VCaP (cell line): ENCODE measurements around the gene KISS1R.

Source experiments
- H3K27ac ChIP-seq: fragments of 450-650 bp; 2 replicates; pipeline ENCODE4 v1.5.1; 2017
- CTCF ChIP-seq: fragments of 450-650 bp; conservative IDR thresholded peaks from 2 replicates; pipeline ENCODE4 v1.5.1; 2017; ENCODE audit warnings: mild to moderate bottlenecking, moderate library complexity

Gene KISS1R

GRCh38 chr19:907183-907853 is 9.8 kb upstream of the KISS1R start:
- no peak for TF ChIP-seq CTCF
- no peak overlapping the region for H3K27ac ChIP-seq

- no peak overlapping the region for H3K27ac ChIP-seq
- TF ChIP-seq CTCF = no peak
Observed at GRCh38 chr19:911197-912033, 5.7 kb upstream of the KISS1R start.

- no peak for TF ChIP-seq CTCF
- H3K27ac ChIP-seq = peak overlapping the region; percentile 70
Observed at GRCh38 chr19:912181-913079, 4.7 kb upstream of the KISS1R start.

- no peak for TF ChIP-seq CTCF
- peak within 1 kb of the TSS; percentile 70 for H3K27ac ChIP-seq
Observed at GRCh38 chr19:913080-913748, 3.9 kb upstream of the KISS1R start, which contains the start of gene R3HDM4. TSS of gene R3HDM4 (minus strand) at chr19:913219. CDS start at chr19:913157, 62 bp downstream.

GRCh38 chr19:916645-917322 is 349 bp upstream of the KISS1R start:
- no peak for TF ChIP-seq CTCF
- peak overlapping the region; percentile 90 for H3K27ac ChIP-seq

GRCh38 chr19:918152-918437 is 962 bp downstream of the KISS1R start:
- H3K27ac ChIP-seq = peak overlapping the region; percentile 90
- TF ChIP-seq CTCF = no peak
